ENCODE data around the gene TAS1R1. TPM values are rescaled to one million over a fixed set of nuclear protein-coding genes. Genes with fewer than 3 reads are reported as not detected.

The TAS1R1 gene
- polyA plus RNA-seq, 1 donor (not counting 4 experiments of a cell fraction or from before 2014, with no cell fraction given) = not detected

- dilution Hi-C loops (cut with MboI; ENCODE audit: extremely low pct_ligation_motif_present, low sequenced_read_pairs) = no loop called here
- H3K9ac ChIP-seq (ENCODE audit: control insufficient read depth, extremely low read depth, insufficient read depth, low read length) = no peak overlapping the region
- no peaks in the 10 kb centered on the region for H3K27me3 ChIP-seq (ENCODE audit: control insufficient read depth, extremely low read depth, insufficient read depth, low read length)
- H3K36me3 ChIP-seq (ENCODE audit: control insufficient read depth in 2 of 2, extremely low read depth in 1 of 2, insufficient read depth in 2 of 2, low read length in 2 of 2) = peaks cover 40 to 45% of the 10 kb centered on the region in 2 experiments
- no peak for TF ChIP-seq EZH2 (IDR thresholded peaks at IDR 0.05; ENCODE audit: low read length)
- TF ChIP-seq, protein P1, sequence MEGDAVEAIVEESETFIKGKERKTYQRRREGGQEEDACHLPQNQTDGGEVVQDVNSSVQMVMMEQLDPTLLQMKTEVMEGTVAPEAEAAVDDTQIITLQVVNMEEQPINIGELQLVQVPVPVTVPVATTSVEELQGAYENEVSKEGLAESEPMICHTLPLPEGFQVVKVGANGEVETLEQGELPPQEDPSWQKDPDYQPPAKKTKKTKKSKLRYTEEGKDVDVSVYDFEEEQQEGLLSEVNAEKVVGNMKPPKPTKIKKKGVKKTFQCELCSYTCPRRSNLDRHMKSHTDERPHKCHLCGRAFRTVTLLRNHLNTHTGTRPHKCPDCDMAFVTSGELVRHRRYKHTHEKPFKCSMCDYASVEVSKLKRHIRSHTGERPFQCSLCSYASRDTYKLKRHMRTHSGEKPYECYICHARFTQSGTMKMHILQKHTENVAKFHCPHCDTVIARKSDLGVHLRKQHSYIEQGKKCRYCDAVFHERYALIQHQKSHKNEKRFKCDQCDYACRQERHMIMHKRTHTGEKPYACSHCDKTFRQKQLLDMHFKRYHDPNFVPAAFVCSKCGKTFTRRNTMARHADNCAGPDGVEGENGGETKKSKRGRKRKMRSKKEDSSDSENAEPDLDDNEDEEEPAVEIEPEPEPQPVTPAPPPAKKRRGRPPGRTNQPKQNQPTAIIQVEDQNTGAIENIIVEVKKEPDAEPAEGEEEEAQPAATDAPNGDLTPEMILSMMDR (optimal IDR thresholded peaks at IDR 0.05 in 1 of 3, IDR thresholded peaks at IDR 0.05 in 1 of 3, conservative IDR thresholded peaks at IDR 0.05 in 1 of 3; ENCODE audit: extremely low read depth in 1 of 3, insufficient read depth in 2 of 3, low read length in 3 of 3) = no peak
- no peaks in the 10 kb centered on the region for H3K9me3 ChIP-seq (ENCODE audit: control insufficient read depth, low read depth, low read length)
- H3K4me2 ChIP-seq (ENCODE audit: control insufficient read depth, extremely low read depth, insufficient read depth, low read depth, low read length) = no peak overlapping the region
- no peaks in the 10 kb centered on the region for H3K79me2 ChIP-seq (ENCODE audit: control insufficient read depth, insufficient read depth, low read length)
- no peaks in the 10 kb centered on the region for H4K20me1 ChIP-seq (ENCODE audit: control insufficient read depth, extremely low read depth, insufficient read depth, low read length)
- DNase-seq (ENCODE audit: low read depth, low spot score) (no peak), FAIRE-seq (no peak)
- no peak overlapping the region for H3K27ac ChIP-seq (ENCODE audit: control insufficient read depth, insufficient read depth, low read length)
- no peaks in the 10 kb centered on the region for H3K4me1 ChIP-seq (ENCODE audit: control insufficient read depth, extremely low read depth, insufficient read depth, low read length)
- no peak overlapping the region for H3K4me3 ChIP-seq (ENCODE audit: control insufficient read depth in 2 of 3, extremely low read depth in 1 of 3, insufficient read depth in 2 of 3, low read depth in 1 of 3, low read length in 3 of 3)
- no peaks in the 10 kb centered on the region for H3K9me1 ChIP-seq (ENCODE audit: control insufficient read depth, extremely low read depth, insufficient read depth, low read length)
- no peak overlapping the region for H2AFZ ChIP-seq (ENCODE audit: control insufficient read depth, low read length)
Observed at GRCh38 chr1:6531996-6532395, 23.1 kb upstream of the TAS1R1 start.

- no peak overlapping the region for H3K27ac ChIP-seq (ENCODE audit: control insufficient read depth, insufficient read depth, low read length)
- no peak overlapping the region for H2AFZ ChIP-seq (ENCODE audit: control insufficient read depth, low read length)
- no peak overlapping the region for H3K9ac ChIP-seq (ENCODE audit: control insufficient read depth, extremely low read depth, insufficient read depth, low read length)
- no peaks in the 10 kb centered on the region for H3K9me3 ChIP-seq (ENCODE audit: control insufficient read depth, low read depth, low read length)
- H3K27me3 ChIP-seq (ENCODE audit: control insufficient read depth, extremely low read depth, insufficient read depth, low read length) = no peaks in the 10 kb centered on the region
- H3K4me3 ChIP-seq (ENCODE audit: control insufficient read depth in 2 of 3, extremely low read depth in 1 of 3, insufficient read depth in 2 of 3, low read depth in 1 of 3, low read length in 3 of 3) = no peak overlapping the region
- DNase-seq (ENCODE audit: low read depth, low spot score) (no peak), FAIRE-seq (no peak)
- no peak overlapping the region for H3K4me2 ChIP-seq (ENCODE audit: control insufficient read depth, extremely low read depth, insufficient read depth, low read depth, low read length)
- H3K79me2 ChIP-seq (ENCODE audit: control insufficient read depth, insufficient read depth, low read length) = no peaks in the 10 kb centered on the region
- no peaks in the 10 kb centered on the region for H4K20me1 ChIP-seq (ENCODE audit: control insufficient read depth, extremely low read depth, insufficient read depth, low read length)
- TF ChIP-seq EZH2 (IDR thresholded peaks at IDR 0.05; ENCODE audit: low read length) = no peak
- TF ChIP-seq, protein P1 (optimal IDR thresholded peaks at IDR 0.05 in 1 of 3, IDR thresholded peaks at IDR 0.05 in 1 of 3, conservative IDR thresholded peaks at IDR 0.05 in 1 of 3; ENCODE audit: extremely low read depth in 1 of 3, insufficient read depth in 2 of 3, low read length in 3 of 3) = no peak
- H3K4me1 ChIP-seq (ENCODE audit: control insufficient read depth, extremely low read depth, insufficient read depth, low read length) = no peaks in the 10 kb centered on the region
- no peaks in the 10 kb centered on the region for H3K9me1 ChIP-seq (ENCODE audit: control insufficient read depth, extremely low read depth, insufficient read depth, low read length)
- peaks cover 29 to 34% of the 10 kb centered on the region in 2 experiments for H3K36me3 ChIP-seq (ENCODE audit: control insufficient read depth in 2 of 2, extremely low read depth in 1 of 2, insufficient read depth in 2 of 2, low read length in 2 of 2)
- dilution Hi-C loops (cut with MboI; ENCODE audit: extremely low pct_ligation_motif_present, low sequenced_read_pairs) = no loop called here
Observed at GRCh38 chr1:6534248-6534822, 20.8 kb upstream of the TAS1R1 start.
